ENCODE measurements around the gene SLC12A3.

- TF ChIP-seq POLR2A (IDR thresholded peaks at IDR 0.05; ENCODE audit: low read length): no peak
- TF ChIP-seq EP300 (IDR thresholded peaks at IDR 0.05): no peak
- TF ChIP-seq JUN (IDR thresholded peaks at IDR 0.05): no peak
- TF ChIP-seq E2F6 (IDR thresholded peaks at IDR 0.05; ENCODE audit: borderline replicate concordance, low read depth): no peak
- no peak for TF ChIP-seq KDM1A (IDR thresholded peaks at IDR 0.05; ENCODE audit: low read depth)
Measured at GRCh38 chr16:56817056-56817455, 48.0 kb upstream of the SLC12A3 start.

Data from A549 (cell line).